SK-N-SH (cell line): ENCODE data around the gene GXYLT2. TPM values are rescaled to one million over a fixed set of nuclear protein-coding genes. Genes with fewer than 3 reads are reported as not detected.

Experiments used
- CTCF ChIA-PET: fragments of 300-600, 350-600 bp; formaldehyde crosslinking; extraction: SDS; loops from one replicate; lab custom pipeline; 2021; lab: Yijun Ruan, JAX
- POLR2A ChIA-PET: fragments of 350-600 bp; sonication (Branson Sonifier 250); formaldehyde crosslinking; extraction: SDS; loops from one replicate; lab custom pipeline; 2020; ENCODE audit warnings: antibody characterized with exemption, inconsistent platforms; lab: Yijun Ruan, JAX
- DNase-seq: peaks from one replicate; pipeline ENCODE4 v3.0.0; 2012
- H2AFZ ChIP-seq: fragments of 200-600 bp; sonication (generic); 2 replicates; pipeline ENCODE4 v1.8.1; 2016; ENCODE audit warnings: antibody characterized with exemption, mild to moderate bottlenecking, low read depth
- H3F3A ChIP-seq: fragments of 200-600 bp; sonication (generic); replicated peaks from 2 replicates; pipeline ENCODE3; 2016; ENCODE audit warnings: antibody characterized with exemption, mild to moderate bottlenecking; ENCODE audit not compliant: insufficient read depth
- H3K27ac ChIP-seq, 2 experiments: fragments of 200-500 bp in 1 of 2; fragments of 200-600 bp in 1 of 2; sonication (Bioruptor generic) in 1 of 2; sonication (generic), shearing (Covaris generic) in 1 of 2; 2 replicates each; pipeline versions ENCODE4 v1.5.1 to v1.6.1; 2014 to 2016; ENCODE audit warnings: low read depth in 2 of 2, inconsistent platforms in 1 of 2, low read length in 1 of 2, mild to moderate bottlenecking in 1 of 2, mixed read lengths in 1 of 2
- H3K27me3 ChIP-seq: fragments of 200-600 bp; sonication (generic), shearing (Covaris generic); 2 replicates; pipeline ENCODE4 v1.6.1; 2016; ENCODE audit warnings: mixed run types; ENCODE audit not compliant: insufficient read depth
- H3K36me3 ChIP-seq, 2 experiments: fragments of 200-500 bp in 1 of 2; fragments of 200-600 bp in 1 of 2; sonication (Bioruptor generic) in 1 of 2; sonication (generic) in 1 of 2; replicated peaks in 1 of 2; 2 replicates each; pipeline versions ENCODE3 to v1.5.1; 2014 to 2016; ENCODE audit warnings: low read length in 1 of 2, mild to moderate bottlenecking in 1 of 2; ENCODE audit not compliant: insufficient read depth in 2 of 2, control insufficient read depth in 1 of 2
- H3K4me1 ChIP-seq, 2 experiments: fragments of 200-500 bp in 1 of 2; fragments of 200-600 bp in 1 of 2; sonication (Bioruptor generic) in 1 of 2; sonication (generic), shearing (Covaris generic) in 1 of 2; 2 replicates each; pipeline versions ENCODE4 v1.5.1 to v1.6.1; 2014 to 2016; ENCODE audit warnings: low read depth in 1 of 2, low read length in 1 of 2, mixed run types in 1 of 2; ENCODE audit not compliant: insufficient read depth in 2 of 2, control insufficient read depth in 1 of 2
- H3K4me2 ChIP-seq: fragments of 200-600 bp; sonication (generic), shearing (Covaris generic); 2 replicates; pipeline ENCODE4 v1.6.1; 2017; ENCODE audit warnings: mixed run types
- H3K4me3 ChIP-seq, 2 experiments: fragments of 200-500 bp in 1 of 2; fragments of 200-600 bp in 1 of 2; sonication (Bioruptor generic) in 1 of 2; sonication (generic), shearing (Covaris generic) in 1 of 2; 2 replicates each; pipeline versions ENCODE4 v1.5.1 to v1.8.1; 2014 to 2016; ENCODE audit warnings: low read depth in 2 of 2, inconsistent platforms in 1 of 2, low read length in 1 of 2, mild to moderate bottlenecking in 1 of 2, mixed read lengths in 1 of 2, moderate library complexity in 1 of 2
- H3K79me2 ChIP-seq: fragments of 200-600 bp; sonication (generic); 2 replicates; pipeline ENCODE4 v1.8.1; 2017; ENCODE audit warnings: mild to moderate bottlenecking; ENCODE audit not compliant: insufficient read depth
- H3K9ac ChIP-seq: fragments of 200-600 bp; sonication (generic); 2 replicates; pipeline ENCODE4 v1.6.1; 2017; ENCODE audit warnings: mixed run types
- H3K9me2 ChIP-seq: fragments of 200-600 bp; sonication (generic); 2 replicates; pipeline ENCODE4 v1.6.1; 2017; ENCODE audit warnings: mixed run types
- H3K9me3 ChIP-seq: fragments of 200-600 bp; sonication (generic); 2 replicates; pipeline ENCODE4 v1.6.1; 2017; ENCODE audit warnings: mixed run types, mild to moderate bottlenecking, moderate library complexity
- H4K20me1 ChIP-seq: fragments of 200-600 bp; sonication (generic); 2 replicates; pipeline ENCODE4 v1.6.1; 2017; ENCODE audit warnings: mild to moderate bottlenecking, mixed run types; ENCODE audit not compliant: insufficient read depth
- CHD2 ChIP-seq: fragments of 150-350 bp; IDR thresholded peaks from 2 replicates; pipeline ENCODE4 v1.6.1; 2018; ENCODE audit warnings: low read length; ENCODE audit not compliant: partially characterized antibody
- CTCF ChIP-seq: fragments of 200-600 bp; sonication (generic); IDR thresholded peaks from 2 replicates; pipeline ENCODE4 v1.6.1; 2017; ENCODE audit warnings: antibody characterized with exemption, mild to moderate bottlenecking, moderate library complexity
- ELF1 ChIP-seq: IDR thresholded peaks from 2 replicates; pipeline ENCODE4 v1.4.0; 2012
- EZH2phosphoT487 ChIP-seq: fragments of 200-600 bp; sonication (generic); IDR thresholded peaks from 2 replicates; pipeline ENCODE4 v1.6.1; 2017; ENCODE audit warnings: low read depth, mixed run types, mild to moderate bottlenecking, antibody characterized with exemption, moderate library complexity, borderline replicate concordance
- FOXJ3 ChIP-seq: sonication (generic); formaldehyde crosslinking; IDR thresholded peaks from 2 replicates; pipeline ENCODE4 v1.5.1; 2020; ENCODE audit warnings: mild to moderate bottlenecking, missing genetic modification reagents
- GATA2 ChIP-seq: sonication (generic); formaldehyde crosslinking; IDR thresholded peaks from 2 replicates; pipeline ENCODE4 v1.5.0; 2020; ENCODE audit warnings: mild to moderate bottlenecking, missing genetic modification reagents
- MXI1 ChIP-seq: IDR thresholded peaks from 2 replicates; pipeline ENCODE4 v1.6.1; 2012; ENCODE audit warnings: mild to moderate bottlenecking, low read depth, low read length, improper control_type of control experiment
- NFIC ChIP-seq: IDR thresholded peaks from 2 replicates; pipeline ENCODE4 v1.4.0; 2012; ENCODE audit warnings: borderline replicate concordance
- NRF1 ChIP-seq: IDR thresholded peaks from 2 replicates; pipeline ENCODE4 v1.6.1; 2012; ENCODE audit warnings: low read depth, mild to moderate bottlenecking, low read length
- POLR2AphosphoS5 ChIP-seq: IDR thresholded peaks from 2 replicates; pipeline ENCODE4 v1.6.1; 2012; ENCODE audit warnings: low read depth, low read length
- RAD21 ChIP-seq: IDR thresholded peaks from 2 replicates; pipeline ENCODE4 v1.6.1; 2012; ENCODE audit warnings: mild to moderate bottlenecking, low read length
- RCOR1 ChIP-seq: fragments of 150-350 bp; IDR thresholded peaks from 2 replicates; pipeline ENCODE4 v1.6.1; 2017; ENCODE audit warnings: antibody characterized with exemption, low read length
- RFX5 ChIP-seq: IDR thresholded peaks from 2 replicates; pipeline ENCODE4 v1.6.1; 2012; ENCODE audit warnings: mild to moderate bottlenecking, improper control_type of control experiment, low read length
- RXRA ChIP-seq: IDR thresholded peaks from 2 replicates; pipeline ENCODE4 v1.4.0; 2012; ENCODE audit warnings: low read depth, mild to moderate bottlenecking, borderline replicate concordance
- SIN3A ChIP-seq: IDR thresholded peaks from 2 replicates; pipeline ENCODE4 v1.6.1; 2012; ENCODE audit warnings: low read depth, mild to moderate bottlenecking, low read length, moderate library complexity, borderline replicate concordance
- SMC3 ChIP-seq: IDR thresholded peaks from 2 replicates; pipeline ENCODE4 v1.6.1; 2012; ENCODE audit warnings: low read depth, low read length, improper control_type of control experiment
- TCF12 ChIP-seq: IDR thresholded peaks from 2 replicates; pipeline ENCODE4 v1.4.0; 2012
- TEAD4 ChIP-seq: IDR thresholded peaks from 2 replicates; pipeline ENCODE4 v1.4.0; 2012; ENCODE audit warnings: mild to moderate bottlenecking, borderline replicate concordance; ENCODE audit not compliant: insufficient read depth
- USF1 ChIP-seq: IDR thresholded peaks from 2 replicates; pipeline ENCODE4 v1.4.0; 2012; ENCODE audit warnings: low read depth, borderline replicate concordance
- YY1 ChIP-seq: IDR thresholded peaks from 2 replicates; pipeline ENCODE4 v1.4.0; 2012; ENCODE audit warnings: low read depth, mild to moderate bottlenecking
- WGBS: methylation state at CpG from one replicate; pipeline ENCODE4 v1.1.6; 2017; ENCODE audit warnings: low lambda C conversion rate; 5-methylcytosine and 5-hydroxymethylcytosine counted together
- polyA plus RNA-seq, 3 experiments: library from polyadenylated mRNA; depleted of rRNA; stranded (reverse); fragments of >200 nt; gene quantifications; 2 replicates each; pipeline ENCODE4 v1.2.3, GENCODE V29; 2012
- TF ChIP-seq, protein P1 (sequence below): IDR thresholded peaks from 2 replicates; pipeline ENCODE4; 2012
- TF ChIP-seq, protein P2 (sequence below): fragments of 150-350 bp; IDR thresholded peaks from 2 replicates; pipeline ENCODE4 v1.6.1; 2017; ENCODE audit warnings: antibody characterized with exemption, low read length, low read depth, borderline replicate concordance

The GXYLT2 gene
- polyA plus RNA-seq, 1 of the 3 experiments (the other 2 are of a cell fraction): 9.1 TPM

GRCh38 chr3:72941245-72941644 lies 53.4 kb downstream of the GXYLT2 start:
- no peak overlapping the region for H2AFZ ChIP-seq
- no peaks in the 10 kb centered on the region for H3K27me3 ChIP-seq
- no peaks in the 10 kb centered on the region for H4K20me1 ChIP-seq
- no peak overlapping the region for H3K4me2 ChIP-seq
- no peaks in the 10 kb centered on the region for H3K79me2 ChIP-seq
- 85% methylated on average over 1 of the region's 1 CpG for WGBS
- no peaks in the 10 kb centered on the region for H3K9me2 ChIP-seq
- POLR2A ChIA-PET: interaction anchor here (0.6 kb wide), 1 partner anchor 200 kb away, joined by 5 read pairs; no protein-coding TSS in a partner anchor
- DNase-seq: no peak
- peaks cover 0 to 3% of the 10 kb centered on the region in 2 experiments; a peak in 3 of 4 replicates for H3K4me1 ChIP-seq
- CTCF ChIA-PET: interaction anchor here (0.6 to 5.3 kb wide), 6 partner anchors 9 to 145 kb away, joined by 3 to 69 read pairs (median 4); no protein-coding TSS in a partner anchor
- TF ChIP-seq CHD2 (no peak), TCF12 (no peak), FOXJ3 (no peak), YY1 (no peak), ELF1 (no peak), NFIC (no peak), RFX5 (no peak), SMC3 (no peak), GATA2 (CRISPR knock-in tag) (no peak), TEAD4 (no peak), USF1 (no peak), POLR2AphosphoS5 (no peak), SIN3A (no peak)
- TF ChIP-seq, protein P1, sequence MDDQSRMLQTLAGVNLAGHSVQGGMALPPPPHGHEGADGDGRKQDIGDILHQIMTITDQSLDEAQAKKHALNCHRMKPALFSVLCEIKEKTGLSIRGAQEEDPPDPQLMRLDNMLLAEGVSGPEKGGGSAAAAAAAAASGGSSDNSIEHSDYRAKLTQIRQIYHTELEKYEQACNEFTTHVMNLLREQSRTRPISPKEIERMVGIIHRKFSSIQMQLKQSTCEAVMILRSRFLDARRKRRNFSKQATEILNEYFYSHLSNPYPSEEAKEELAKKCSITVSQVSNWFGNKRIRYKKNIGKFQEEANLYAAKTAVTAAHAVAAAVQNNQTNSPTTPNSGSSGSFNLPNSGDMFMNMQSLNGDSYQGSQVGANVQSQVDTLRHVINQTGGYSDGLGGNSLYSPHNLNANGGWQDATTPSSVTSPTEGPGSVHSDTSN: no peak
- no peak overlapping the region for H3K9ac ChIP-seq
- no peaks in the 10 kb centered on the region for H3K36me3 ChIP-seq
- peaks cover 17% of the 10 kb centered on the region for H3F3A ChIP-seq
- H3K9me3 ChIP-seq: no peaks in the 10 kb centered on the region
- no peak overlapping the region for H3K4me3 ChIP-seq
- H3K27ac ChIP-seq: no peak overlapping the region

GRCh38 chr3:72942427-72942826 lies 54.6 kb downstream of the GXYLT2 start:
- Histone ChIP-seq H3K27ac (no peak overlapping the region), H3K79me2 (no peaks in the 10 kb centered on the region), H3K4me3 (no peak overlapping the region), H3F3A (peaks cover 17% of the 10 kb centered on the region), H3K9me3 (no peaks in the 10 kb centered on the region), H3K36me3 (no peaks in the 10 kb centered on the region), H2AFZ (no peak overlapping the region), H4K20me1 (no peaks in the 10 kb centered on the region), H3K9ac (no peak overlapping the region), H3K4me1 (peaks cover 0 to 3% of the 10 kb centered on the region in 2 experiments; a peak in 3 of 4 replicates), H3K4me2 (no peak overlapping the region), H3K9me2 (no peaks in the 10 kb centered on the region), H3K27me3 (no peaks in the 10 kb centered on the region)
- 90% methylated on average over 5 of the region's 5 CpGs for WGBS
- no peak for DNase-seq
- POLR2A ChIA-PET: no interaction called here
- CTCF ChIA-PET: interaction anchor here (1.0 to 5.3 kb wide), 5 partner anchors 8 to 144 kb away, joined by 3 to 69 read pairs (median 3); no protein-coding TSS in a partner anchor
- TF ChIP-seq RCOR1 (no peak), FOXJ3 (no peak), TCF12 (no peak), NRF1 (no peak), MXI1 (no peak), RXRA (no peak), RAD21 (no peak), POLR2AphosphoS5 (no peak), SMC3 (no peak), EZH2phosphoT487 (no peak), CTCF (no peak)
- TF ChIP-seq, protein P2, sequence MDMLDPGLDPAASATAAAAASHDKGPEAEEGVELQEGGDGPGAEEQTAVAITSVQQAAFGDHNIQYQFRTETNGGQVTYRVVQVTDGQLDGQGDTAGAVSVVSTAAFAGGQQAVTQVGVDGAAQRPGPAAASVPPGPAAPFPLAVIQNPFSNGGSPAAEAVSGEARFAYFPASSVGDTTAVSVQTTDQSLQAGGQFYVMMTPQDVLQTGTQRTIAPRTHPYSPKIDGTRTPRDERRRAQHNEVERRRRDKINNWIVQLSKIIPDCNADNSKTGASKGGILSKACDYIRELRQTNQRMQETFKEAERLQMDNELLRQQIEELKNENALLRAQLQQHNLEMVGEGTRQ: no peak
- TF ChIP-seq, protein P1: no peak
